GM10847 (cell line): ENCODE data around the gene MIR17HG.

Experiments used
- POLR2A ChIP-seq: IDR thresholded peaks from 2 replicates; pipeline ENCODE4 v1.6.1; 2011; ENCODE audit not compliant: insufficient read length; ENCODE audit errors: extremely low read depth

The MIR17HG gene

GRCh38 chr13:91328726-91329125 lies 18.8 kb upstream of the MIR17HG start:
- no peak for TF ChIP-seq POLR2A

- no peak for TF ChIP-seq POLR2A
These were observed 17.8 kb upstream of the MIR17HG start for GRCh38 chr13:91329733-91330132.

GRCh38 chr13:91331047-91331915 lies 16.2 kb upstream of the MIR17HG start:
- no peak for TF ChIP-seq POLR2A

- no peak for TF ChIP-seq POLR2A
These were observed 1.4 kb upstream of the MIR17HG start for GRCh38 chr13:91346062-91346461.

GRCh38 chr13:91346850-91347201 lies 661 bp upstream of the MIR17HG start:
- no peak for TF ChIP-seq POLR2A

GRCh38 chr13:91347996-91348905 lies 764 bp downstream of the MIR17HG start:
- TF ChIP-seq POLR2A: no peak

GRCh38 chr13:91348906-91349435 lies 1.5 kb downstream of the MIR17HG start:
- no peak for TF ChIP-seq POLR2A

GRCh38 chr13:91349992-91350911 lies 2.8 kb downstream of the MIR17HG start:
- no peak for TF ChIP-seq POLR2A

- no peak for TF ChIP-seq POLR2A
These were observed 3.6 kb downstream of the MIR17HG start for GRCh38 chr13:91351123-91351522.

- TF ChIP-seq POLR2A: no peak
These were observed 4.5 kb downstream of the MIR17HG start for GRCh38 chr13:91351980-91352379.

GRCh38 chr13:91353494-91353893 lies 6.0 kb downstream of the MIR17HG start:
- TF ChIP-seq POLR2A: no peak

- no peak for TF ChIP-seq POLR2A
These were observed 7.8 kb downstream of the MIR17HG start for GRCh38 chr13:91355099-91355825.

- peak; percentile 17 for TF ChIP-seq POLR2A
These were observed 8.6 kb downstream of the MIR17HG start for GRCh38 chr13:91355826-91356710.
